HCT116 (cell line): ENCODE results near the gene IQCF2. TPM values are rescaled to one million over a fixed set of nuclear protein-coding genes. Genes with fewer than 3 reads are reported as not detected.

Experiments
- ATAC-seq: fragments of 200-7000 bp; cut with Tn5 transposase; 2 replicates; pipeline ENCODE4 v1.9.1; 2020; ENCODE audit warnings: mild to moderate bottlenecking, moderate library complexity
- BruUV-seq: library from RNA; stranded (reverse); fragments of 400-500 nt; replicated peaks from 2 replicates; lab custom pipeline; 2021; lab: Mats Ljungman, UMichigan
- CTCF ChIA-PET: fragments of 300-600 bp; sonication (Branson Sonifier 250); formaldehyde crosslinking; loops from one replicate; lab custom pipeline; 2021; ENCODE audit warnings: antibody characterized with exemption; lab: Charles Lee
- POLR2A ChIA-PET: fragments of 300-600, 350-600 bp; sonication (Branson Sonifier 250); formaldehyde crosslinking; loops from one replicate; lab custom pipeline; 2021; ENCODE audit warnings: antibody characterized with exemption; lab: Charles Lee
- RAD21 ChIA-PET, 2 experiments: fragments of 300-600 bp; sonication (Branson Sonifier 250); formaldehyde crosslinking; loops; one replicate each; lab custom pipeline; 2023; ENCODE audit warnings: low total read pairs in 2 of 2; ENCODE audit not compliant: uncharacterized antibody in 2 of 2, unreplicated experiment in 2 of 2, low non-redundant PET in 1 of 2; lab: Charles Lee
- DNase-seq: peaks from one replicate; pipeline ENCODE4 v3.0.0-alpha.2; 2010; ENCODE audit warnings: low read depth, low spot score
- H2AFZ ChIP-seq: fragments of 200-600 bp; shearing (Covaris generic), sonication (generic); 2 replicates; pipeline ENCODE4 v1.6.1; 2017; ENCODE audit warnings: low read depth, mixed run types, mixed read lengths, antibody characterized with exemption, low read length; ENCODE audit not compliant: poor library complexity, severe bottlenecking
- H3K27ac ChIP-seq: 2 replicates; pipeline ENCODE4 v1.5.1; 2012; ENCODE audit warnings: low read depth, low read length
- H3K27me3 ChIP-seq: fragments of 200-600 bp; sonication (generic); 2 replicates; pipeline ENCODE4 v1.6.1; 2016; ENCODE audit warnings: mixed run types, low read length, mixed read lengths; ENCODE audit not compliant: insufficient read depth
- H3K36me3 ChIP-seq, 2 experiments: fragments of 200-500 bp in 1 of 2; fragments of 200-600 bp in 1 of 2; sonication (Bioruptor generic) in 1 of 2; sonication (generic) in 1 of 2; 2 replicates each; pipeline versions ENCODE4 v1.5.1 to v1.6.1; 2014 to 2016; ENCODE audit warnings: low read length in 2 of 2, inconsistent platforms in 1 of 2, mixed read lengths in 1 of 2, mixed run types in 1 of 2; ENCODE audit not compliant: insufficient read depth in 2 of 2, control insufficient read depth in 1 of 2
- H3K4me1 ChIP-seq, 2 experiments: fragments of 200-600 bp in 1 of 2; sonication (generic) in 1 of 2; 2 replicates each; pipeline versions ENCODE4 v1.5.1 to v1.6.1; 2012 to 2017; ENCODE audit warnings: low read length in 2 of 2, inconsistent platforms in 1 of 2, mild to moderate bottlenecking in 1 of 2, mixed read lengths in 1 of 2, mixed run types in 1 of 2, moderate library complexity in 1 of 2; ENCODE audit not compliant: insufficient read depth in 2 of 2, control insufficient read depth in 1 of 2
- H3K4me2 ChIP-seq: fragments of 200-600 bp; sonication (generic); 2 replicates; pipeline ENCODE4 v1.6.1; 2017; ENCODE audit warnings: mixed run types, low read length, mixed read lengths
- H3K4me3 ChIP-seq, 2 experiments: fragments of 200-600 bp in 1 of 2; sonication (generic) in 1 of 2; replicated peaks in 1 of 2; 2 replicates each; pipeline ENCODE4 v1.5.1; 2011 to 2016; ENCODE audit warnings: low read length in 2 of 2, control low read depth in 1 of 2, low read depth in 1 of 2, mild to moderate bottlenecking in 1 of 2, mixed read lengths in 1 of 2, mixed run types in 1 of 2
- H3K79me2 ChIP-seq: fragments of 200-600 bp; sonication (generic); 2 replicates; pipeline ENCODE4 v1.6.1; 2017; ENCODE audit warnings: mild to moderate bottlenecking, mixed run types, low read length, moderate library complexity, mixed read lengths; ENCODE audit not compliant: insufficient read depth
- H3K9ac ChIP-seq: fragments of 200-600 bp; sonication (generic); 2 replicates; pipeline ENCODE4 v1.6.1; 2016; ENCODE audit warnings: low read length, mixed read lengths
- H3K9me2 ChIP-seq: fragments of 200-600 bp; sonication (generic), shearing (Covaris generic); 2 replicates; pipeline ENCODE4 v1.6.1; 2017; ENCODE audit warnings: mixed run types, mild to moderate bottlenecking, moderate library complexity; ENCODE audit not compliant: insufficient read depth
- H3K9me3 ChIP-seq, 2 experiments: fragments of 200-500 bp in 1 of 2; fragments of 200-600 bp in 1 of 2; sonication (Bioruptor generic) in 1 of 2; sonication (generic) in 1 of 2; 2 replicates each; pipeline ENCODE4 v1.6.1; 2014 to 2017; ENCODE audit warnings: low read length in 2 of 2, mixed read lengths in 2 of 2, inconsistent platforms in 1 of 2, low read depth in 1 of 2, mild to moderate bottlenecking in 1 of 2, mixed run types in 1 of 2, moderate library complexity in 1 of 2; ENCODE audit not compliant: control insufficient read depth in 1 of 2, insufficient read depth in 1 of 2
- H4K20me1 ChIP-seq: fragments of 200-600 bp; sonication (generic), shearing (Covaris generic); 2 replicates; pipeline ENCODE4 v1.6.1; 2017; ENCODE audit warnings: mixed run types, mild to moderate bottlenecking, moderate library complexity; ENCODE audit not compliant: insufficient read depth
- CEBPB ChIP-seq: IDR thresholded peaks from 2 replicates; pipeline ENCODE4 v1.6.1; 2012; ENCODE audit warnings: low read depth
- EGR1 ChIP-seq: IDR thresholded peaks from 2 replicates; pipeline ENCODE4 v1.6.1; 2012; ENCODE audit warnings: low read depth
- EZH2 ChIP-seq: fragments of 200-600 bp; sonication (generic); IDR thresholded peaks from 2 replicates; pipeline ENCODE4 v1.6.1; 2017; ENCODE audit warnings: antibody characterized with exemption, mixed run types
- EZH2phosphoT487 ChIP-seq: fragments of 200-600 bp; IDR thresholded peaks from 2 replicates; pipeline ENCODE4 v1.6.1; 2018; ENCODE audit warnings: antibody characterized with exemption, borderline replicate concordance
- POLR2AphosphoS5 ChIP-seq: IDR thresholded peaks from 2 replicates; pipeline ENCODE4 v1.6.1; 2011; ENCODE audit warnings: mild to moderate bottlenecking, low read depth, low read length, moderate library complexity
- RAD21 ChIP-seq: IDR thresholded peaks from 2 replicates; pipeline ENCODE4 v1.6.1; 2012; ENCODE audit warnings: low read depth, mild to moderate bottlenecking
- REST ChIP-seq: IDR thresholded peaks from 2 replicates; pipeline ENCODE4 v1.6.1; 2012; ENCODE audit warnings: low read depth
- SP1 ChIP-seq: IDR thresholded peaks from 2 replicates; pipeline ENCODE4 v1.6.1; 2012; ENCODE audit warnings: low read depth
- SRF ChIP-seq: IDR thresholded peaks from 2 replicates; pipeline ENCODE4 v1.6.1; 2012; ENCODE audit warnings: low read depth
- YY1 ChIP-seq: IDR thresholded peaks from 2 replicates; pipeline ENCODE4 v1.6.1; 2011; ENCODE audit warnings: low read length, low read depth, moderate library complexity, mild to moderate bottlenecking; ENCODE audit not compliant: insufficient replicate concordance; ENCODE audit errors: extremely low read depth
- intact Hi-C: fragments of 100-400 bp; cut with micrococcal nuclease; formaldehyde crosslinking; loops from 2 replicates; pipeline ENCODE4 v1.10.0; 2022
- total RNA-seq: library from RNA; stranded (reverse); gene quantifications from one replicate; pipeline ENCODE4 v1.2.1, GENCODE V29; 2021; ENCODE audit not compliant: unreplicated experiment
- TF ChIP-seq, protein P1 (sequence below): IDR thresholded peaks from 2 replicates; pipeline ENCODE4 v1.6.1; 2011; ENCODE audit warnings: mild to moderate bottlenecking, low read length, moderate library complexity; ENCODE audit not compliant: insufficient replicate concordance; ENCODE audit errors: extremely low read depth
- TF ChIP-seq, protein P2 (sequence below), 3 experiments: fragments of 200-600 bp in 1 of 3; sonication (generic) in 1 of 3; IDR thresholded peaks in 2 of 3; conservative IDR thresholded peaks in 1 of 3; 2 replicates each; pipeline ENCODE4 v1.5.1; 2012 to 2017; ENCODE audit warnings: low read depth in 2 of 3, low read length in 2 of 3, antibody characterized with exemption in 1 of 3, borderline replicate concordance in 1 of 3, control low read depth in 1 of 3, mild to moderate bottlenecking in 1 of 3, mixed read lengths in 1 of 3, mixed run types in 1 of 3, moderate library complexity in 1 of 3; ENCODE audit not compliant: insufficient read depth in 1 of 3

Gene IQCF2
- total RNA-seq, 1 experiment from 2014 or later = not detected

DNA sequence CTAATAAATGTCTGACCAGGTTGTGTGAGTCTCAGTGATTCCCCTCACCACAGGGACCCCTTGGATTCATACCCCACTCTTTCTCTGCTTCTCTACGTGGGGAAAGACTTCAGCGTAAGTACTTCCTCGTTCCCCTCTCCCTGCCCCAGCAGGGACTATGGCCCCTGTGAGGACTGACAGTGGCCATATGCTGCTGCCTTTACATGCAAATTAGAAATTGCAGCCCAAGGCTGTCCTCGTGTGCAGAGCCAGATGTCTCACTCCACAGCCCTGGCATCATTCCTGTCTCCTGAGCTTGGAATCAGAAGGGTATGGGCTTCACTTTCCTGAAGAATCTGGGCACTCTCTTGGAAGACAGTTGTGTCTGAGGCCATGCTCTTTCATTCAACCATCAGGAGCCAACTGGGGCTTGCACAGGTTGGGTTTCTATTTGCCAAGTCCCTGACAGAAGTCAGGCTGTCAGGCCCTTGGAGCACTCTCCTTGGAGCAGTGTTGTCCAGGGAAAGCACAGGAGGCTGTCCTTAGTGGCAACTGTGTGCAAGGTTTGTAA is 30.5 kb upstream of the IQCF2 start:
- no peak overlapping the region for H3K4me2 ChIP-seq
- CTCF ChIA-PET = no interaction called here
- no peak for ATAC-seq

GRCh38 chr3:51836606-51837005 is 24.8 kb upstream of the IQCF2 start:
- no peak overlapping the region for H3K27ac ChIP-seq

More for the DNA sequence above, 30.5 kb upstream of the IQCF2 start:
- Histone ChIP-seq H4K20me1 (no peaks in the 10 kb centered on the region), H3K9me2 (no peaks in the 10 kb centered on the region), H3K9ac (no peak overlapping the region), H3K9me3 (peaks cover 8 to 12% of the 10 kb centered on the region in 2 experiments; a peak in 3 of 4 replicates), H3K4me1 (no peaks in the 10 kb centered on the region), H3K27ac (no peak overlapping the region), H2AFZ (no peak overlapping the region), H3K4me3 (no peak overlapping the region), H3K79me2 (no peaks in the 10 kb centered on the region), H3K36me3 (no peaks in the 10 kb centered on the region), H3K27me3 (no peaks in the 10 kb centered on the region)
- POLR2A ChIA-PET = no interaction called here
- intact Hi-C loops = no loop called here
- RAD21 ChIA-PET = no interaction called here
- BruUV-seq = no TSS peak
- DNase-seq = no peak
- TF ChIP-seq SP1 = no peak
- TF ChIP-seq EGR1 = no peak

More at GRCh38 chr3:51836606-51837005, 24.8 kb upstream of the IQCF2 start:
- H4K20me1 ChIP-seq = no peaks in the 10 kb centered on the region
- no TSS peak for BruUV-seq
- no peaks in the 10 kb centered on the region for H3K4me1 ChIP-seq
- H3K79me2 ChIP-seq = no peaks in the 10 kb centered on the region
- ChIA-PET RAD21 (no interaction called here), POLR2A (no interaction called here), CTCF (no interaction called here)
- H3K9me3 ChIP-seq = peaks cover 0 to 8% of the 10 kb centered on the region in 2 experiments; a peak in 1 of 4 replicates
- H3K9ac ChIP-seq = no peak overlapping the region
- no peak overlapping the region for H3K4me3 ChIP-seq
- ATAC-seq (no peak), DNase-seq (no peak)
- TF ChIP-seq CEBPB (no peak), EZH2 (no peak), SRF (no peak), POLR2AphosphoS5 (no peak), RAD21 (no peak), YY1 (no peak), REST (no peak), SP1 (no peak), EZH2phosphoT487 (no peak)
- TF ChIP-seq, protein P1, sequence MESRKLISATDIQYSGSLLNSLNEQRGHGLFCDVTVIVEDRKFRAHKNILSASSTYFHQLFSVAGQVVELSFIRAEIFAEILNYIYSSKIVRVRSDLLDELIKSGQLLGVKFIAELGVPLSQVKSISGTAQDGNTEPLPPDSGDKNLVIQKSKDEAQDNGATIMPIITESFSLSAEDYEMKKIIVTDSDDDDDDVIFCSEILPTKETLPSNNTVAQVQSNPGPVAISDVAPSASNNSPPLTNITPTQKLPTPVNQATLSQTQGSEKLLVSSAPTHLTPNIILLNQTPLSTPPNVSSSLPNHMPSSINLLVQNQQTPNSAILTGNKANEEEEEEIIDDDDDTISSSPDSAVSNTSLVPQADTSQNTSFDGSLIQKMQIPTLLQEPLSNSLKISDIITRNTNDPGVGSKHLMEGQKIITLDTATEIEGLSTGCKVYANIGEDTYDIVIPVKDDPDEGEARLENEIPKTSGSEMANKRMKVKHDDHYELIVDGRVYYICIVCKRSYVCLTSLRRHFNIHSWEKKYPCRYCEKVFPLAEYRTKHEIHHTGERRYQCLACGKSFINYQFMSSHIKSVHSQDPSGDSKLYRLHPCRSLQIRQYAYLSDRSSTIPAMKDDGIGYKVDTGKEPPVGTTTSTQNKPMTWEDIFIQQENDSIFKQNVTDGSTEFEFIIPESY = no peak
- TF ChIP-seq, protein P2, sequence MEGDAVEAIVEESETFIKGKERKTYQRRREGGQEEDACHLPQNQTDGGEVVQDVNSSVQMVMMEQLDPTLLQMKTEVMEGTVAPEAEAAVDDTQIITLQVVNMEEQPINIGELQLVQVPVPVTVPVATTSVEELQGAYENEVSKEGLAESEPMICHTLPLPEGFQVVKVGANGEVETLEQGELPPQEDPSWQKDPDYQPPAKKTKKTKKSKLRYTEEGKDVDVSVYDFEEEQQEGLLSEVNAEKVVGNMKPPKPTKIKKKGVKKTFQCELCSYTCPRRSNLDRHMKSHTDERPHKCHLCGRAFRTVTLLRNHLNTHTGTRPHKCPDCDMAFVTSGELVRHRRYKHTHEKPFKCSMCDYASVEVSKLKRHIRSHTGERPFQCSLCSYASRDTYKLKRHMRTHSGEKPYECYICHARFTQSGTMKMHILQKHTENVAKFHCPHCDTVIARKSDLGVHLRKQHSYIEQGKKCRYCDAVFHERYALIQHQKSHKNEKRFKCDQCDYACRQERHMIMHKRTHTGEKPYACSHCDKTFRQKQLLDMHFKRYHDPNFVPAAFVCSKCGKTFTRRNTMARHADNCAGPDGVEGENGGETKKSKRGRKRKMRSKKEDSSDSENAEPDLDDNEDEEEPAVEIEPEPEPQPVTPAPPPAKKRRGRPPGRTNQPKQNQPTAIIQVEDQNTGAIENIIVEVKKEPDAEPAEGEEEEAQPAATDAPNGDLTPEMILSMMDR (IDR thresholded peaks at IDR 0.05 in 2 of 3, conservative IDR thresholded peaks at IDR 0.05 in 1 of 3; ENCODE audit: borderline replicate concordance in 1 of 3, insufficient read depth in 1 of 3, low read depth in 2 of 3, low read length in 2 of 3) = no peak
- no peak overlapping the region for H3K4me2 ChIP-seq
- no peaks in the 10 kb centered on the region for H3K36me3 ChIP-seq
- intact Hi-C loops = no loop called here
- no peaks in the 10 kb centered on the region for H3K27me3 ChIP-seq
- H2AFZ ChIP-seq = no peak overlapping the region
- H3K9me2 ChIP-seq = no peaks in the 10 kb centered on the region
